Gastroesophageal sphincter (tissue), 3 donors: ENCODE data around the gene ZNF529.

Source experiments
- EP300 ChIP-seq: sonication (generic); formaldehyde crosslinking; IDR thresholded peaks from one replicate; pipeline ENCODE4 v1.6.1; 2017; ENCODE audit warnings: antibody characterized with exemption, mild to moderate bottlenecking
- POLR2AphosphoS5 ChIP-seq: sonication (generic); formaldehyde crosslinking; IDR thresholded peaks from one replicate; pipeline ENCODE4 v1.6.1; 2017; ENCODE audit warnings: antibody characterized with exemption
- TF ChIP-seq, protein P1 (sequence below), 4 experiments: fragments of 200-600 bp in 2 of 4; fragments of 450-650 bp in 2 of 4; sonication (generic) in 1 of 4; IDR thresholded peaks; one replicate each; pipeline ENCODE4 v1.5.1; 2017 to 2019; ENCODE audit warnings: antibody characterized with exemption in 4 of 4, mild to moderate bottlenecking in 2 of 4, moderate library complexity in 2 of 4

DNA sequence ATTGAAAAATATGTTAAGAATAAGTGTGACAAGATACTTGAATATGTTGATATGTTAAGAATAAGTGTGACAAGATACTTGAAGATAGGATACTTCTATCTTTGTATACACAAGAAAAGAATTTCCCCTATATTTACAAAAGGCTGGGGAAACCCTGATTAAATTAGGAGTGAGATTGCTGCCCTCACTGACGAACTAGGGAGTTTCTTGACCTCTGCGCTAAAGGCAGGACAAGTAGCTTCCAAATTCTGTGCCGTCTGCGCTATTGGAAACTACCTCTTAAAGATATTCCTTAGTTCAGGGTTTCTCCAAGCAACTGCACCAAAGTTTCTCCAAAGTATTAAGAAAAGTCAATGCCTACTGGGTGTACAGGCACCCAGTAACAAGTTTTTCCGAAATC, 45.8 kb downstream of the ZNF529 start:
- TF ChIP-seq, protein P1, sequence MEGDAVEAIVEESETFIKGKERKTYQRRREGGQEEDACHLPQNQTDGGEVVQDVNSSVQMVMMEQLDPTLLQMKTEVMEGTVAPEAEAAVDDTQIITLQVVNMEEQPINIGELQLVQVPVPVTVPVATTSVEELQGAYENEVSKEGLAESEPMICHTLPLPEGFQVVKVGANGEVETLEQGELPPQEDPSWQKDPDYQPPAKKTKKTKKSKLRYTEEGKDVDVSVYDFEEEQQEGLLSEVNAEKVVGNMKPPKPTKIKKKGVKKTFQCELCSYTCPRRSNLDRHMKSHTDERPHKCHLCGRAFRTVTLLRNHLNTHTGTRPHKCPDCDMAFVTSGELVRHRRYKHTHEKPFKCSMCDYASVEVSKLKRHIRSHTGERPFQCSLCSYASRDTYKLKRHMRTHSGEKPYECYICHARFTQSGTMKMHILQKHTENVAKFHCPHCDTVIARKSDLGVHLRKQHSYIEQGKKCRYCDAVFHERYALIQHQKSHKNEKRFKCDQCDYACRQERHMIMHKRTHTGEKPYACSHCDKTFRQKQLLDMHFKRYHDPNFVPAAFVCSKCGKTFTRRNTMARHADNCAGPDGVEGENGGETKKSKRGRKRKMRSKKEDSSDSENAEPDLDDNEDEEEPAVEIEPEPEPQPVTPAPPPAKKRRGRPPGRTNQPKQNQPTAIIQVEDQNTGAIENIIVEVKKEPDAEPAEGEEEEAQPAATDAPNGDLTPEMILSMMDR (IDR thresholded peaks at IDR 0.05), result no peak
- TF ChIP-seq EP300 (no peak), POLR2AphosphoS5 (no peak)
